H1 (cell line): Measurements from ENCODE around the gene QSER1. TPM values are rescaled to one million over a fixed set of nuclear protein-coding genes. Genes with fewer than 3 reads are reported as not detected.

Source experiments
- CTCF ChIA-PET: fragments of 300-600 bp; sonication (Branson Sonifier 250); formaldehyde crosslinking; loops from one replicate; lab custom pipeline; 2021; ENCODE audit not compliant: partially characterized antibody; lab: Charles Lee
- POLR2A ChIA-PET: fragments of 300-600 bp; sonication (Branson Sonifier 250); formaldehyde crosslinking; loops from one replicate; lab custom pipeline; 2021; ENCODE audit warnings: inconsistent platforms; ENCODE audit not compliant: partially characterized antibody; lab: Charles Lee
- DNase-seq, 2 experiments: peaks; one replicate each; pipeline versions ENCODE4 v3.0.0 to v3.0.0-alpha.2; 2010 to 2022; ENCODE audit warnings: low spot score in 2 of 2, low read depth in 1 of 2, mixed read lengths in 1 of 2
- FAIRE-seq: peaks from 2 replicates; lab custom pipeline; 2011; peaks lifted over from hg19 to GRCh38; lab: Jason Lieb, UNC
- H2AFZ ChIP-seq: 2 replicates; pipeline ENCODE4 v1.8.1; 2012; ENCODE audit warnings: low read length, inconsistent platforms
- H2AK5ac ChIP-seq: 2 replicates; pipeline ENCODE4 v1.6.1; 2013; ENCODE audit warnings: low read depth, low read length
- H2BK120ac ChIP-seq: replicated peaks from 2 replicates; pipeline ENCODE3; 2013; ENCODE audit warnings: low read depth, low read length, inconsistent platforms
- H2BK12ac ChIP-seq: 2 replicates; pipeline ENCODE4 v1.6.1; 2013; ENCODE audit warnings: low read depth, low read length
- H2BK15ac ChIP-seq: 2 replicates; pipeline ENCODE4 v1.6.1; 2013; ENCODE audit warnings: low read length
- H2BK20ac ChIP-seq: 2 replicates; pipeline ENCODE4 v1.6.1; 2013; ENCODE audit warnings: low read length
- H2BK5ac ChIP-seq: 2 replicates; pipeline ENCODE4 v1.6.1; 2013; ENCODE audit warnings: low read depth, low read length
- H3K14ac ChIP-seq: 2 replicates; pipeline ENCODE4 v1.6.1; 2013; ENCODE audit warnings: inconsistent platforms; ENCODE audit not compliant: insufficient read length
- H3K18ac ChIP-seq: 2 replicates; pipeline ENCODE4 v1.6.1; 2013; ENCODE audit warnings: low read length; ENCODE audit errors: extremely low read depth
- H3K23ac ChIP-seq: 2 replicates; pipeline ENCODE4 v1.6.1; 2013; ENCODE audit warnings: inconsistent platforms; ENCODE audit not compliant: insufficient read length
- H3K23me2 ChIP-seq: 2 replicates; pipeline ENCODE4 v1.6.1; 2013; ENCODE audit warnings: low read depth, low read length
- H3K27ac ChIP-seq: 2 replicates; pipeline ENCODE4 v1.6.1; 2011; ENCODE audit warnings: low read depth, low read length, inconsistent platforms
- H3K27me3 ChIP-seq, 4 experiments: replicated peaks in 1 of 4; 1 replicate in 1 of 4; 2 replicates in 3 of 4; pipeline versions ENCODE4 v1.6.1 to v1.8.1; 2011 to 2013; ENCODE audit warnings: low read length in 3 of 4, mild to moderate bottlenecking in 3 of 4, inconsistent platforms in 2 of 4, mixed read lengths in 2 of 4, moderate library complexity in 1 of 4; ENCODE audit not compliant: control insufficient read depth in 3 of 4, insufficient read depth in 3 of 4; ENCODE audit errors: extremely low read depth in 1 of 4
- H3K36me3 ChIP-seq, 4 experiments: 2 replicates each; pipeline versions ENCODE4 v1.6.1 to v1.8.1; 2011 to 2013; ENCODE audit warnings: mild to moderate bottlenecking in 4 of 4, low read length in 3 of 4, moderate library complexity in 2 of 4, control low read depth in 1 of 4, inconsistent platforms in 1 of 4; ENCODE audit not compliant: insufficient read depth in 4 of 4, control insufficient read depth in 2 of 4
- H3K4ac ChIP-seq: replicated peaks from 2 replicates; pipeline ENCODE3; 2013; ENCODE audit warnings: low read length, low read depth, mixed read lengths, inconsistent platforms; ENCODE audit not compliant: insufficient read length
- H3K4me1 ChIP-seq, 4 experiments: replicated peaks in 1 of 4; 1 replicate in 1 of 4; 2 replicates in 3 of 4; pipeline versions ENCODE4 v1.6.1 to v1.8.1; 2011 to 2013; ENCODE audit warnings: low read length in 3 of 4, inconsistent platforms in 2 of 4, mixed read lengths in 1 of 4; ENCODE audit not compliant: insufficient read depth in 4 of 4, control insufficient read depth in 3 of 4
- H3K4me2 ChIP-seq, 2 experiments: 2 replicates each; pipeline versions ENCODE4 v1.6.1 to v1.8.1; 2011 to 2013; ENCODE audit warnings: low read depth in 2 of 2, low read length in 2 of 2, control low read depth in 1 of 2, inconsistent platforms in 1 of 2, mild to moderate bottlenecking in 1 of 2; ENCODE audit not compliant: insufficient read depth in 1 of 2
- H3K4me3 ChIP-seq, 4 experiments: fragments of 200-600, 300-600 bp in 1 of 4; sonication (generic), shearing (Covaris generic), sonication (Bioruptor Twin) in 1 of 4; 2 replicates each; pipeline versions ENCODE4 v1.5.1 to v1.8.1; 2011 to 2016; ENCODE audit warnings: low read length in 4 of 4, low read depth in 3 of 4, control low read depth in 2 of 4, inconsistent platforms in 2 of 4, mild to moderate bottlenecking in 2 of 4, mixed read lengths in 1 of 4, moderate library complexity in 1 of 4; ENCODE audit not compliant: insufficient read depth in 2 of 4; ENCODE audit errors: extremely low read depth in 1 of 4
- H3K56ac ChIP-seq: replicated peaks from 2 replicates; pipeline ENCODE3; 2013; ENCODE audit warnings: low read depth, mild to moderate bottlenecking, mixed read lengths, low read length, inconsistent platforms; ENCODE audit not compliant: insufficient read length
- H3K79me1 ChIP-seq: 2 replicates; pipeline ENCODE4 v1.6.1; 2013; ENCODE audit warnings: low read depth, low read length, control low read depth
- H3K79me2 ChIP-seq, 2 experiments: 2 replicates each; pipeline versions ENCODE4 v1.6.1 to v1.8.1; 2012 to 2013; ENCODE audit warnings: low read length in 2 of 2, mild to moderate bottlenecking in 2 of 2, inconsistent platforms in 1 of 2; ENCODE audit not compliant: insufficient read depth in 2 of 2, control insufficient read depth in 1 of 2
- H3K9ac ChIP-seq, 4 experiments: replicated peaks in 1 of 4; 1 replicate in 1 of 4; 2 replicates in 3 of 4; pipeline versions ENCODE4 v1.6.1 to v1.8.1; 2011 to 2013; ENCODE audit warnings: low read depth in 3 of 4, low read length in 3 of 4, control low read depth in 2 of 4, mild to moderate bottlenecking in 2 of 4, moderate library complexity in 2 of 4, inconsistent platforms in 1 of 4; ENCODE audit errors: extremely low read depth in 1 of 4
- H3K9me3 ChIP-seq, 2 experiments: 2 replicates each; pipeline versions ENCODE4 v1.6.1 to v1.8.1; 2012 to 2013; ENCODE audit warnings: mild to moderate bottlenecking in 2 of 2, moderate library complexity in 2 of 2, control low read depth in 1 of 2, inconsistent platforms in 1 of 2, low read depth in 1 of 2, low read length in 1 of 2, mixed read lengths in 1 of 2; ENCODE audit not compliant: insufficient read depth in 2 of 2
- H4K20me1 ChIP-seq, 2 experiments: replicated peaks in 1 of 2; 2 replicates each; pipeline versions ENCODE3 to v1.8.1; 2011 to 2013; ENCODE audit warnings: inconsistent platforms in 2 of 2, low read length in 2 of 2, mild to moderate bottlenecking in 1 of 2; ENCODE audit not compliant: insufficient read depth in 2 of 2, control insufficient read depth in 1 of 2
- H4K5ac ChIP-seq: 2 replicates; pipeline ENCODE4 v1.6.1; 2013; ENCODE audit warnings: low read length, low read depth, mixed read lengths, inconsistent platforms; ENCODE audit not compliant: insufficient read length
- H4K8ac ChIP-seq: 2 replicates; pipeline ENCODE4 v1.8.0; 2013; ENCODE audit warnings: mild to moderate bottlenecking, moderate library complexity, low read length, inconsistent platforms; ENCODE audit not compliant: insufficient read depth; ENCODE audit errors: extremely low read depth
- H4K91ac ChIP-seq: replicated peaks from 2 replicates; pipeline ENCODE3; 2013; ENCODE audit warnings: low read length, mixed read lengths, inconsistent platforms; ENCODE audit not compliant: insufficient read length
- BRCA1 ChIP-seq: IDR thresholded peaks from 2 replicates; pipeline ENCODE4 v1.6.1; 2012; ENCODE audit warnings: low read depth, low read length, improper control_type of control experiment
- CEBPB ChIP-seq: IDR thresholded peaks from 2 replicates; pipeline ENCODE4 v1.6.1; 2012; ENCODE audit warnings: low read depth, low read length
- CREB1 ChIP-seq: IDR thresholded peaks from 2 replicates; pipeline ENCODE4 v1.6.1; 2012; ENCODE audit warnings: inconsistent platforms
- CTBP2 ChIP-seq: IDR thresholded peaks from 2 replicates; pipeline ENCODE4 v1.7.0; 2011; ENCODE audit warnings: borderline replicate concordance, mild to moderate bottlenecking, moderate library complexity, mixed read lengths, low read length; ENCODE audit not compliant: insufficient read depth, insufficient read length
- FOSL1 ChIP-seq: IDR thresholded peaks from 2 replicates; pipeline ENCODE4 v1.6.1; 2011; ENCODE audit warnings: mild to moderate bottlenecking, low read depth, low read length, moderate library complexity; ENCODE audit not compliant: insufficient read depth
- JUN ChIP-seq: IDR thresholded peaks from 2 replicates; pipeline ENCODE4 v1.6.1; 2011; ENCODE audit warnings: low read depth, mild to moderate bottlenecking, improper control_type of control experiment, low read length
- KDM1A ChIP-seq: fragments of 200-600, 300-600 bp; sonication (generic); IDR thresholded peaks from 2 replicates; pipeline ENCODE4 v1.7.1; 2016; ENCODE audit warnings: mild to moderate bottlenecking, low read length, borderline replicate concordance
- MAFK ChIP-seq: IDR thresholded peaks from 2 replicates; pipeline ENCODE4 v1.6.1; 2012; ENCODE audit warnings: low read depth, mild to moderate bottlenecking, improper control_type of control experiment, low read length
- SP4 ChIP-seq: IDR thresholded peaks from 2 replicates; pipeline ENCODE4 v1.6.1; 2012; ENCODE audit warnings: low read length, inconsistent platforms
- TCF12 ChIP-seq: IDR thresholded peaks from 2 replicates; pipeline ENCODE4 v1.6.1; 2011; ENCODE audit warnings: low read depth, mild to moderate bottlenecking, low read length
- ZNF274 ChIP-seq: IDR thresholded peaks from 2 replicates; pipeline ENCODE4 v1.7.0; 2012; ENCODE audit warnings: low read length, borderline replicate concordance; ENCODE audit errors: extremely low read depth
- polyA plus RNA-seq, 7 experiments: library from polyadenylated mRNA; depleted of rRNA in 3 of 7; stranded (reverse) in 5 of 7; unstranded in 2 of 7; fragments of >200 nt in 5 of 7; fragments of 200-250 nt in 2 of 7; gene quantifications; 1 replicate in 5 of 7; 2 replicates in 1 of 7; 4 replicates in 1 of 7; pipeline versions ENCODE4 v1.2.1 to v1.2.3, GENCODE V29; 2011 to 2013; ENCODE audit warnings: missing spikeins in 2 of 7, mixed read lengths in 2 of 7
- total RNA-seq: library from RNA; stranded (reverse); fragmentation: NEBNext Ultra II Directional; extraction: Animal tissue kit (Norgen Biotek cat#: 25700); gene quantifications from 2 replicates; pipeline ENCODE4 v1.2.1, GENCODE V29; 2021
- TF ChIP-seq, protein P1 (sequence below): IDR thresholded peaks from 2 replicates; pipeline ENCODE4 v1.6.1; 2011; ENCODE audit warnings: low read length, improper control_type of control experiment
- TF ChIP-seq, protein P2 (sequence below): IDR thresholded peaks from 2 replicates; pipeline ENCODE4 v1.6.1; 2012; ENCODE audit warnings: inconsistent platforms
- TF ChIP-seq, protein P3 (sequence below): IDR thresholded peaks from 2 replicates; pipeline ENCODE4 v1.6.1; 2012; ENCODE audit warnings: inconsistent platforms

Gene QSER1
- total and polyA plus RNA-seq, 2 of the 8 experiments (the other 6 are each of a cell fraction or from before 2014, with no cell fraction given): 29.3 to 117 TPM

DNA sequence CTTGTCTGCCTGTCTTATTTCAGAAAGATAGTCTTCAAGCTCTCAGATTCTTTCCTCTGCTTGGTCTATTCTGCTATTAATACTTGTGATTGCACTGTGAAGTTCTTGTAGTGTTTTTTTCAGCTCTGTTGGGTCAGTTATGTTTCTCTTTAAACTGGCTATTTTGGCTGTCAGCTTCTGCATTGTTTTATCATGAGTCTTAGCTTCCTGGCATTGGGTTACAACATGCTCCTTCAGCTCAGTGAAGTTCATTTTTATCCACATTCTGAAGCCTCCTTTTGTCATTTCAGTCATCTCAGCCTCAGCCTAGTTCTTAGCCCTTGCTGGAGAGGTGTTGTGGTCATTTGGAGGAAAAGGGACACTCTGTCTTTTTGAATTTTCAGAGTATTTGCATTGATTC lies 107.6 kb downstream of the QSER1 start:
- Histone ChIP-seq H3K4me3 (no peak overlapping the region), H3K14ac (no peak overlapping the region), H3K79me1 (no peaks in the 10 kb centered on the region), H2AFZ (no peak overlapping the region), H2BK5ac (no peak overlapping the region), H3K56ac (no peak overlapping the region), H3K4me1 (no peaks in the 10 kb centered on the region; a peak in 1 of 7 replicates), H3K36me3 (no peaks in the 10 kb centered on the region), H2BK120ac (no peak overlapping the region), H3K27me3 (no peaks in the 10 kb centered on the region), H3K4me2 (no peak overlapping the region), H3K79me2 (no peaks in the 10 kb centered on the region), H3K9me3 (no peaks in the 10 kb centered on the region), H4K5ac (no peak overlapping the region), H2BK12ac (no peak overlapping the region), H4K91ac (no peak overlapping the region), H3K4ac (no peak overlapping the region), H3K23me2 (no peaks in the 10 kb centered on the region; the same call in 1 of the 2 replicates), H3K27ac (no peak overlapping the region), H4K8ac (no peak overlapping the region), H2BK20ac (no peak overlapping the region), H3K9ac (no peak overlapping the region), H3K23ac (no peak overlapping the region), H4K20me1 (no peaks in the 10 kb centered on the region), H2BK15ac (no peak overlapping the region), H2AK5ac (no peak overlapping the region), H3K18ac (no peak overlapping the region)
- DNase-seq: no peak
- FAIRE-seq: no peak
- ChIA-PET CTCF (interaction anchor here (0.7 to 0.9 kb wide), 2 partner anchors 9 to 26 kb away, joined by 3 read pairs; no protein-coding TSS in a partner anchor), POLR2A (interaction anchor here (0.9 kb wide), 1 partner anchor 19 kb away, joined by 3 read pairs; no protein-coding TSS in a partner anchor)
- no peak for TF ChIP-seq FOSL1
- TF ChIP-seq, protein P1, sequence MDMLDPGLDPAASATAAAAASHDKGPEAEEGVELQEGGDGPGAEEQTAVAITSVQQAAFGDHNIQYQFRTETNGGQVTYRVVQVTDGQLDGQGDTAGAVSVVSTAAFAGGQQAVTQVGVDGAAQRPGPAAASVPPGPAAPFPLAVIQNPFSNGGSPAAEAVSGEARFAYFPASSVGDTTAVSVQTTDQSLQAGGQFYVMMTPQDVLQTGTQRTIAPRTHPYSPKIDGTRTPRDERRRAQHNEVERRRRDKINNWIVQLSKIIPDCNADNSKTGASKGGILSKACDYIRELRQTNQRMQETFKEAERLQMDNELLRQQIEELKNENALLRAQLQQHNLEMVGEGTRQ: no peak
- no peak for TF ChIP-seq JUN
- TF ChIP-seq CREB1: no peak
- no peak for TF ChIP-seq CEBPB
- no peak for TF ChIP-seq ZNF274
- TF ChIP-seq, protein P2, sequence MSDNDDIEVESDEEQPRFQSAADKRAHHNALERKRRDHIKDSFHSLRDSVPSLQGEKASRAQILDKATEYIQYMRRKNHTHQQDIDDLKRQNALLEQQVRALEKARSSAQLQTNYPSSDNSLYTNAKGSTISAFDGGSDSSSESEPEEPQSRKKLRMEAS: no peak
- TF ChIP-seq CTBP2: no peak
- TF ChIP-seq TCF12: no peak
- no peak for TF ChIP-seq KDM1A
- no peak for TF ChIP-seq MAFK
- no peak for TF ChIP-seq BRCA1
- TF ChIP-seq, protein P3, sequence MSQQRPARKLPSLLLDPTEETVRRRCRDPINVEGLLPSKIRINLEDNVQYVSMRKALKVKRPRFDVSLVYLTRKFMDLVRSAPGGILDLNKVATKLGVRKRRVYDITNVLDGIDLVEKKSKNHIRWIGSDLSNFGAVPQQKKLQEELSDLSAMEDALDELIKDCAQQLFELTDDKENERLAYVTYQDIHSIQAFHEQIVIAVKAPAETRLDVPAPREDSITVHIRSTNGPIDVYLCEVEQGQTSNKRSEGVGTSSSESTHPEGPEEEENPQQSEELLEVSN: no peak
- TF ChIP-seq SP4: no peak
